ENCODE measurements around the gene MRPL39. TPM values are rescaled to one million over a fixed set of nuclear protein-coding genes. Genes with fewer than 3 reads are reported as not detected.

The MRPL39 gene
- total and polyA plus RNA-seq, 2 donors (not counting 3 experiments of a cell fraction or from before 2014, with no cell fraction given), result 10.4 to 25.2 TPM

DNA sequence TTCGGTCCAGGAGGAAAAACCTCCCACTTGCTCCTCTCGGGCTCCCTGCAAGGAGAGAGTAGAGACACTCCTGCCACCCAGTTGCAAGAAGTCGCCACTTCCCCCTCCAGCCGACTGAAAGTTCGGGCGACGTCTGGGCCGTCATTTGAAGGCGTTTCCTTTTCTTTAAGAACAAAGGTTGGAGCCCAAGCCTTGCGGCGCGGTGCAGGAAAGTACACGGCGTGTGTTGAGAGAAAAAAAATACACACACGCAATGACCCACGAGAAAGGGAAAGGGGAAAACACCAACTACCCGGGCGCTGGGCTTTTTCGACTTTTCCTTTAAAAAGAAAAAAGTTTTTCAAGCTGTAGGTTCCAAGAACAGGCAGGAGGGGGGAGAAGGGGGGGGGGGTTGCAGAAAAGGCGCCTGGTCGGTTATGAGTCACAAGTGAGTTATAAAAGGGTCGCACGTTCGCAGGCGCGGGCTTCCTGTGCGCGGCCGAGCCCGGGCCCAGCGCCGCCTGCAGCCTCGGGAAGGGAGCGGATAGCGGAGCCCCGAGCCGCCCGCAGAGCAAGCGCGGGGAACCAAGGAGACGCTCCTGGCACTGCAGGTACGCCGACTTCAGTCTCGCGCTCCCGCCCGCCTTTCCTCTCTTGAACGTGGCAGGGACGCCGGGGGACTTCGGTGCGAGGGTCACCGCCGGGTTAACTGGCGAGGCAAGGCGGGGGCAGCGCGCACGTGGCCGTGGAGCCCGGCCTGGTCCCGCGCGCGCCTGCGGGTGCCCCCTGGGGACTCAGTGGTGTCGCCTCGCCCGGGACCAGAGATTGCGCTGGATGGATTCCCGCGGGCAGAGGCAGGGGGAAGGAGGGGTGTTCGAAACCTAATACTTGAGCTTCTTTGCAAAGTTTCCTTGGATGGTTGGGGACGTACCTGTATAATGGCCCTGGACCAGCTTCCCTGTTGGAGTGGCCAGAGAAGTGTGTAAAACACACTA, 45.3 kb downstream of the MRPL39 start:
- Histone ChIP-seq H3K36me3 (ENCODE audit: control insufficient read depth in 2 of 2, extremely low read depth in 1 of 2, insufficient read depth in 2 of 2, low read length in 2 of 2) (peaks cover 0 to 4% of the 10 kb centered on the region in 2 experiments), H3K27me3 (ENCODE audit: control insufficient read depth in 2 of 2, insufficient read depth in 2 of 2, low read length in 2 of 2) (no peaks in the 10 kb centered on the region), H3K4me3 (replicated peaks in 1 of 3; ENCODE audit: insufficient read depth in 1 of 3, low read depth in 1 of 3, low read length in 3 of 3) (peak overlapping the region; percentile 62 to 97 (median 96)), H3K27ac (ENCODE audit: insufficient read depth, low read depth, low read length) (peak overlapping the region; percentile 89), H3K4me1 (ENCODE audit: control insufficient read depth, extremely low read depth, insufficient read depth, low read length) (peaks cover 27% of the 10 kb centered on the region), H3K79me2 (ENCODE audit: control insufficient read depth, insufficient read depth, low read length) (peaks cover 50% of the 10 kb centered on the region), H4K20me1 (replicated peaks; ENCODE audit: control insufficient read depth, extremely low read depth, insufficient read depth, low read length) (no peaks in the 10 kb centered on the region), H3K9ac (replicated peaks; ENCODE audit: extremely low read depth, insufficient read depth, low read length) (peak overlapping the region; percentile 91), H3K4me2 (ENCODE audit: insufficient read depth, low read length) (peak overlapping the region; percentile 98), H3K9me1 (replicated peaks; ENCODE audit: control insufficient read depth, extremely low read depth, insufficient read depth, low read length) (no peaks in the 10 kb centered on the region), H2AFZ (ENCODE audit: low read depth, low read length) (peak overlapping the region; percentile 88), H3K9me3 (replicated peaks; ENCODE audit: control insufficient read depth, insufficient read depth, low read length) (no peaks in the 10 kb centered on the region)
- dilution Hi-C loops (cut with MboI; ENCODE audit: extremely low pct_ligation_motif_present, low sequenced_read_pairs), result no loop called here
- FAIRE-seq (peak; percentile 63), DNase-seq (ENCODE audit: low read depth, low spot score) (peak; percentile 82)
- intact Hi-C loops (cut with micrococcal nuclease), result loop anchor here (1.0 to 5.0 kb wide), 4 partner anchors 45 to 210 kb away; partner anchors contain the start of gene MRPL39
- ChIA-PET POLR2A (no interaction called here), CTCF (interaction anchor here (1.0 to 2.0 kb wide), 4 partner anchors 12 to 137 kb away, joined by 3 to 7 read pairs (median 3); no protein-coding TSS in a partner anchor)
- TF ChIP-seq MYC (IDR thresholded peaks at IDR 0.05; ENCODE audit: low read depth, low read length) (peak; percentile 33), CTCF (IDR thresholded peaks at IDR 0.05; ENCODE audit: extremely low read depth in 1 of 2, insufficient read depth in 1 of 2, low read depth in 1 of 2, low read length in 2 of 2) (peak in 1 of 2 donors; percentile 36), JUN (IDR thresholded peaks at IDR 0.05; ENCODE audit: borderline replicate concordance, insufficient read depth, insufficient read length, low read depth) (no peak), MAX (IDR thresholded peaks at IDR 0.05; ENCODE audit: insufficient read depth, insufficient read length) (peak; percentile 4), POLR2AphosphoS5 (IDR thresholded peaks at IDR 0.05; ENCODE audit: insufficient read depth, low read depth, low read length) (peak; percentile 88), FOS (IDR thresholded peaks at IDR 0.05; ENCODE audit: borderline replicate concordance, insufficient read depth, low read length) (peak; percentile 85), EZH2 (IDR thresholded peaks at IDR 0.05; ENCODE audit: borderline replicate concordance, low read depth, low read length, severe bottlenecking) (no peak), POLR2A (IDR thresholded peaks at IDR 0.05; ENCODE audit: low read depth, low read length) (peak; percentile 82), GATA2 (IDR thresholded peaks at IDR 0.05; ENCODE audit: insufficient read depth, insufficient read length, low read depth, low read length) (peak; percentile 15)
- no TSS peak for BruUV-seq (replicated peaks)

All from endothelial cell of umbilical vein (primary cell).